Stimulated activated CD8-positive, alpha-beta memory T cell treated with anti-CD3 and anti-CD28 coated beads, Interleukin-15, amount 100 ng/mL, for 1 hour (primary cell): ENCODE measurements around the gene BTBD9.
"Not testable (repeated sequence)": the region's sequence is repeated elsewhere in the genome, so short reads cannot be mapped to it uniquely, and the experiment has no call there.

Experiments used
- DNase-seq: peaks from one replicate; pipeline ENCODE4 v3.0.0-alpha.2; 2020; ENCODE audit warnings: low read depth

The BTBD9 gene

DNA sequence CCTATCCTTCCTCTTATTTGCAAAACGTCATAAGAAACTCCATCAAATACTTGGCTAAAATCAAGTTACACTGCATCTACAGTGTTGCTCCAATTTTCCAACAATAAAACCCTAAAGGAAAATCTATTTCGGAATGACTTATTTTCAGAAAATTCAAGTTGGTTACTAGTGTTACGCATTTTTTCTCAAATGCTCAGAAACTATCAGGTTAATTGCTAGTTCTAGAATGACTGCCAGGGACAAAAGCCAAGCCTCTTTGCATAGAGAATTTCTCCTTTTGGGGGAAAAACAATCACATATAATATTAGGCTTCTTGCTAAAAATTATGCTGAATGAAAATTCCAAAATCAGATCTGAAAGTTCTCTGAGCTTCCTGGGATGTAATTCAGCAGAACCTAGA lies 210.2 kb downstream of the BTBD9 start:
- DNase-seq: no peak

DNA sequence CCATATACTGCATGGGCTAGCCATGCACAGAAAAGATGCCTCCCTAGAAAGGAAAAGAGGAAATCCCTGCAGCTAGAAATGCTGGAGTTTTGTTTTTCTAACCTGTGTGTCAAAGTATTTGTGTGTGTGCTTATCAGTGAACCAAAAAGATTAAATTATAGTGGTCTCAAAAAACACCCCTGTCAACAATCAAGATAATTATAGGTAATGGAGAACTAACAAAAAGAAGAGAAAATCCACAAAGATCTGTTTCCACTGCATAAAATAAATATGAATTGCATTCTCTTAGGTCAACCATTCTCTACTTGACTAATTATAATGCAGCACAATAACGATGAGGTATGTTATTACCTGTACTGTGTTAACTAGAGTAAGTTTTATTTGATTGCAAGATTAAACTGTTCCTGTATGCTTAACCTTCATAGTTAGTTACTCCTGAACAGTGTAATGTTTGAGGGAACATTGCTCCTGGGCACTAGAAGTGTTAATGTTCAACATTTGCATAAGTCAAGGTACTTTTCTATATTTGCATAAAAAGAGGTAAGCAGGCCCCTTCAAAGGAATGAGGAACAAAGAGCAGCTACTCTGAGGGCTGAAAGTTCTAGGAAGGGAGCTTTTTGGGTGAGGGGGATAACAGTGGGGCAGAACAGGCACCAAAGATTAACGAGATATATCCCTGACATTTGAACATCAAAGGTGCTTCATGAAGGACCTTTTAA lies 212.1 kb downstream of the BTBD9 start:
- no peak for DNase-seq

DNA sequence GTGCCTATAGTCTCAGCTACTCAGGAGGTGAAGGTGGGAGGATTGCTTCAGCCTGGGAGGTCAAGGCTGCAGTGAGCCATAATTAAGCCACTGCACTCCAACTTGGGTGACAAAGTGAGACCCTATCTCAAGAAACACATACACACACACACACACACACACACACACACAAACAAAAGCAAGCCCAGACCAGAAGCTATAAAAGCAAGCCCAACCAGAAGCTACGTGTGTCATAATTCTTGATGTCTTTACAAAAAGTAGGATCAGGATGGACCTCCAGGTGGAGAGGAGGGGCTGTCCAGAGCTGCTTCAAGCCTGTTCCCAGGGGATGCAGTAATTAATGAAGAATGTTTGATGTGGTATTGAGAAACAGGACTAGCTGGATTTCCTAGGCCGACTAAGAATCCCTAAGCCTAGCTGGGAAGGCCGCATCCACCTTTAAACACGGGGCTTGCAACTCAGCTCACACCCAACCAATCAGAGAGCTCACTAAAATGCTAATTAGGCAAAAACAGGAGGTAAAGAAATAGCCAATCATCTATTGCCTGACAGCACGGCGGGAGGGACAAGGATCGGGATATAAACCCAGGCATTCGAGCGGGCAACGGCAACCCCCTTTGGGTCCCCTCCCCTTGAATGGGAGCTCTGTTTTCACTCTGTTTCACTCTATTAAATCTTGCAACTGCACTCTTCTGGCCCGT lies 213.8 kb downstream of the BTBD9 start:
- not testable (repeated sequence) for DNase-seq

DNA sequence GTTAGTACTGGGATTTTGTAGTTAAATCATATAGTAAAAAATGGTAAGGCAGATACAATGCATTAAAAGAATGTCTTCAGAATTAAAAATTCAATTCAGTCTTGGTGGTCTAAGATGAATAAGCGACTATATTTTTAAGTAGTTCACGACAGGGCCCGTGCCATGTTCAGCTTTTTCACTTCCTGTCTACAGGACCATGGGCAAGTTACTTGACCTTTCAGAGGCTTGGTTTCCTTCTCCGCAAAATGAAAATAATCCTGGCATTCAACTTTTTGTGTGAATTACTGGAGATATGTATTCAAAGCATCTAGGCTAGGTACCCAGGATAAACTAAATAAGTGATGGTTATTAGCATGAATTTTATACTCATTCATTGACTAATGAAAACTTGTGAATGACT lies 216.0 kb downstream of the BTBD9 start:
- DNase-seq: no peak

DNA sequence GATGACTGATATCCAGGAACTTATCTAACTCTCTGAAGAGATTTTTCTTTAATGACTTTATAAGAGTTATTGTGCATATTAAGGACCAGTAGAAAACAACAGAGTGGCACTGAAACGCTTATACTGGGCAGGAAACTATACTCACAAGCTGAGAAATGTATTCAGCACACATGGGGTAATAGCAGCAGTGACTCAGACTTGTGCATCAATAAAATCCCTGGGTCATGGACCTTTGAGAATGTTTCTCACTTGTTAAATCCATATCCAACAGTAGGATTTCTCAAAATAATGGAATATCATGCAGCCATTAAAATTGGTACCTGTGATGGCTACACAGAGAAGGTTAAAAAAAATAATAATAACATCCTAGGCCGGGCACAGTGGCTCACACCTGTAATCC lies 219.5 kb downstream of the BTBD9 start:
- no peak for DNase-seq

DNA sequence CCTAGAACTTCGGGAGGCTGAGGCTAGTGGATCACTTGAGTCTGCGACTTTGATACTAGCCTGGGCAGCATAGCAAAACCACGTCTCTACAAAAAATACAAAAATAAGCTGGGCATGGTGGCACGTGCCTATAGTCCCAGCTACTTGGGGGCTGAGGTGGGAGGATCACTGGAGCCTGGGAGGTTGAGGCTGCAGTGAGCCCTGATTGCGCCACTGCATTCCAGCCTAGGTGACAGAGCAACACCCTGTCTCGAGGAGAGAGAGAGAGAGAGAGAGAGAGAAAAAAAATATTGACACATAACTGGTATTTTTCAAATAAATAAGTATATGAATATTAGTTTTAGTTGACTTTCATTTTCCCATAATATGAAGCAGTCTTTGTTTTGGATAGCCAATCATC lies 222.2 kb downstream of the BTBD9 start:
- DNase-seq: no peak

DNA sequence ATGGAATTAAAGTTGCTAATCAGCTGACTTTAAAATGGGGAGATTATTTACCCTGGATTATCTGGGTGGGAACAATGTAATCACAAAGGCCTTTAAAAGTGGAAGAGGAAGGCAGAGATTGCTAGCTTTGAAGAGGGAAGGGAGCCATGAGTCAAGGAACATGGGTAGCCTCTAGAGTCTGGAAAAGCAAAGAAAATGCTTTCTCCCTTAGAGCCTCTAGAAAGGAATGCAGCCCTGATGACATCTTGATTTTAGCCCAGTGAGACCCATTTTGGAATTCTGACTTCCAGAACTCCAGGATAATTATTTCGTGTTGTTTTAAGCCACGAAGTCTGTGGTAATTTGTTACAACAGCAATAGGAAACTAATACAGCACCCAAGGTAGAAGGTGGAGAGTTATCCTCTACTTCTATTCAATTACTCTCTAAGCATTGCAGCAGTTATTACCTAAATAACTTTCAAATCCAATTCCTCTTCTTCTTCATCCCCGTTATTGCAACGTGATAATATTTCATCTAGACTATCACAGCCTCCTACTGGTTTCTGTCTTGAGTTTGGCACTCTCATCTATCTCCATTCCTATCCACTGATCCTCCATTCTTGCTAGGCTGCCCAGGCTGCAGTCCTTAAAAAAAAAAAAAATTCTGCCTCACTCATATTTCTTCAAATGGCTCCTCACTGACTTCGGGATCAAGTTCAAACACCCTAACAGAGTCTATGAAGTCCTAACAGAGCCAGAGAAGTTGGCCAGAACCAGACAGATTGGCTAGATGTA lies 224.3 kb downstream of the BTBD9 start:
- DNase-seq: no peak

DNA sequence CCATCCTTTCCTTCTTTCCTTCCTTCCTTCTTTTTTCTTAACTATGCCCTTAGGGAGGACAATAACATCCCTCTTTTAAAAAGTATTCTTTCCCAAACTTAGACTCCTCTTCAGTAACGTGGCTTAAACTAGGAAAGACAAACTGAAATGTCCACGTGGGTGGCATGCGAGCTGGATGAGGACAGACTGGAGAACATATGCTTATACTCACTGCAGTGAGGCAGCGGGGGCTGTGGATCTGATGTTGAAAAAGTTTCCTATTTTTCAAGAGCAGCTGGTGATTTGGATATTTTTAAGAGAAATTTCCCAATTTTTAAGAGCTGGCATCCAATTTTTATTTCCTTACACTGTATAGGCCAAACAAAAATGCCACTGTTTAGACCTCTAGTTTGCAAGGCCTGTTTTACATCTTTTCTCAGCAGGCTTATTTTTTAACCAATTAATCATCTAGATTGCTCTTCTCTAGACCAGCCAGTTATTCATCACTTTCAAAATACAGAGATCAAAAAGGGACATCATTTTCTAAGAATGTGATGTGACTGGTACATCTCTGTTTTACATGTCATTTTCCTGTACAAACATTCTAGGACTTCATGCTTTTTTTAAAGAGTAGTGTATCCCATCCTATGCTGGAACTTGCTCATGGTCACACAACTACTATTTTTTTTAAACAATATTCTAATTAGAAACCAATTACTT lies 226.5 kb downstream of the BTBD9 start:
- DNase-seq: no peak

DNA sequence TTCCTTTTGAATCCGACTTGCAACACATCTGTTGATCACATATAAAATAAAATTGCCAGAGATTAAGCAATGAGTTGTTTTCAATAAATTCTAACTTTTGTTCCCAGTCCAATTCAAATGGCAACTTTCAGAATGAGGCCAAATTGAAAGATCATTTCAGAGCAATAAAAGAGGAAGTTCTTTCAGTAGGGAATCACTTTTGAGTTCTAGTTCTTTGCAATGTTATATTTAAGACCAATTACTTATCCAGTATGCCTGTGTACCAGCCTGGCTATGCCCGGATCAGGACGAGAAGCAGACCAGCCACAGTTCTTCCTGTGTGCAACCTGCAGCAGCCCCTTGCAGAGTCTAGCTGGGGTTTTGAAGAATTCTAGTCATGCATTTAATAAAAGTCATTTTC lies 232.5 kb downstream of the BTBD9 start:
- DNase-seq: no peak

DNA sequence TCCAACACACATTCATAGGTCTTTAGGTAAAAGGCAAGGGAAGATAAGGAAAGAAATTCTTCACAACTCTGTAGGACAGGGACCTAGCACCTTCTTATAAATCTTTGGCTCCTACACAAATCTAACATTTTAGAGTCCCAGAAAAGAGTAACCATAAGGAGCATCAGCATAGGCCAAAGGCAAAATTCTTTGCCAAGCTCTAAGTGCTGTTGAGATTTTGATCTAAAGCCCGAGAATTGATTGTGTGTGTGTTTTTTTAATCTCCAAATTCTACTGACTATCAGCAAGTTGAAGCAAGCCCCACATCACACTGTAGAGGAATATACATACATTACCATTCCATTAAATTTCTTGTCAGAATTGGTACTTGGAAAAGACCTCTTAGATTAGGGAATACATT lies 233.6 kb downstream of the BTBD9 start:
- no peak for DNase-seq

DNA sequence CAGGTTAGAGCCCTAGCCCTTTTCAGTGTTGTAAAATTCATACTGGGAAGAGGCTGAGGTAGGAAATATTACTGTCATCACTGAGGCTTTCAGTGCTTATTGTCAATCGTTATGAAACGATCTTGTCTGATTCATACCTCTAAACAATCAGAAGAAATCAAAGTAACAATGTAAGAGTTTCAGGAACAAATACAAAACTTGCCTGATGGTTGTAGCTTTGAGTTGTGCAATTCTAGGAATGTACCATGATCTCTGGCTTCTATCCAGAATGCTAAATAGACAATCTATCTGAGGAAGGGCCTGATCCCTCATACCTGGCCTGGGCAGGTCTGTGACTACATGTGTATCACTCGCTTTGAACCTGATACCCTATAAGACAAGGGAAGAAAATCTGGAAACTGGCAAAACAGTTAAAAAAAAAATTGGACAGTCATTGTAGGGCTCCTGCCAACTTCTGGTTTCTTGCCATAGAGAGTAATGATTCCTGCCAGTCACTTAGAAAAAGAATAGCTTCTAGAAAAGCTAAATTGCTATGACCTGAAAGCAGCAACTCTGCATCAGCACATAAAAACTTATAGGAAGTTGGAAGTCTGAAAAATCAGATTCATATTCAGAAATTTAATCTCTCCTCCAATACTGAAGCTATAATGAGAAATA lies 234.7 kb downstream of the BTBD9 start:
- no peak for DNase-seq

DNA sequence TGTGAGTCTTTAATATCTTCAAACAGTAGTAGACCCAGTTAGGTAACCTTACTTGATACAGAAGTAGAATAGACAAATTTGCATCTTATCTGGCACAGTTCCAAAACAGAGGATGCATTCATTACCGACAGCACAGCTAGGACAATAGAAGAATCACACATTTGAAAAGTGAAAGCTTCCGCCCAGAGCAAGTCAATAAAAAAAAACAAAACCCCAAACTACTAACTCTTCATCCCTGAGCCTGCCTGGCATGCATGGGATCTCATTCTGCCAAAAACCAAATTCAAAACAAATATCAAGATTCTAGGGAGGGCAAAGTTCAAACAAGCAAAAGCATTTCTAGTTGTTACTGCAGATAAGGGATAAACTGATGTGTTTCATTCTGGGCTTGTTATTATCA lies 235.4 kb downstream of the BTBD9 start:
- no peak for DNase-seq

DNA sequence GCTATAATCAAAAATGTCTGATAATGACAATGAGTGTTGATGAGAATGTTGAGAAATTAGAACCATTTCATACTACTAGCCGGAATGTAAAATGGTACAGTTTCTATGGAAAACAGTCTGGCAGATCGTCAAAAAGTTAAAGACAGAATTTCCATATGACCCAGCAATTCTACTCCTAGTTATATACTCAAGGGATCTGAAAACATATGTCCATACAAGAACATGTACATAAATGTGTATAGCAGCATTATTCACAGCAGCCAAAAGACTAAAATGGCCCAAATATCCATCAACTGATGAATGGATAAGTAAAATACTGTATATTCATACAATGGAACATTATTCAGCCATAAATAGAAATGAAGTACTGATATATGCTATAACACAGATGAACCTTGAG lies 236.2 kb downstream of the BTBD9 start:
- DNase-seq: no peak

DNA sequence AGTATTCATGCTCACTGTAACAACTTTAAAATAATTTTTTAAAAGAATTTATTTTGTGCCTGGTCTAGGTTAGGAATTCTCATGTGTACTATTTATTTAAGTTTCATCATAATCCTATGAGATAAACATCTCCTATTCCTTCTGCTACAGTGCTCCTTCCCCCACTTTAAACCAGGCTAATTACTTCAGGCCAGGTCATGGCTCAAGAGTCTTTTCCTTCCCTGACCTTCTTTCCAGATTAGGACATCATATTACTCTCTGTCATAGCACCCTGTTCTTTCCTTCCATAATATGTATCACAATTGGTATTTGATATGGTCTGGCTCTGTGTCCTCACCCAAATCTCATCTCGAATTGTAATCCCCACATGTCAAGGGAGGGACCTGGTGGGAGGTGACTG lies 239.0 kb downstream of the BTBD9 start:
- DNase-seq: no peak

DNA sequence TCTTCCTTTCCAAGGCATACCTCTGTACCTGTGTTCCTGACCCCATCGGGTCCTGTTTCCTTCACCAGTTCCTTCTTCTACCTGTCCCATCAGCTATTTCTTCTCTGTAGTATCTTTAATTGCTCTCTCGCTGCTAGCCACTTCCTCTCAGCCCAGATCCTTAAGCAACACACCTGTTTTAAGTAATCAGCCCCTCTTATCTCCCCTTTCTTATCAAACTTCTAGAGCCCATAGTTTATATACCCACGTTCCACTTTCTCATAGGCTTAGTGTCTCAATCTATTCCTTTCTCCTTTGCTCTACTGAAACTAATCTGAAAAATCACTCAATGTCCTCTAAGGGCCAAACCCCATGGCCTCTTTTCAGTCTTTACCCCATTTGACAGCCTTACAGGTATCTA lies 239.6 kb downstream of the BTBD9 start:
- no peak for DNase-seq

DNA sequence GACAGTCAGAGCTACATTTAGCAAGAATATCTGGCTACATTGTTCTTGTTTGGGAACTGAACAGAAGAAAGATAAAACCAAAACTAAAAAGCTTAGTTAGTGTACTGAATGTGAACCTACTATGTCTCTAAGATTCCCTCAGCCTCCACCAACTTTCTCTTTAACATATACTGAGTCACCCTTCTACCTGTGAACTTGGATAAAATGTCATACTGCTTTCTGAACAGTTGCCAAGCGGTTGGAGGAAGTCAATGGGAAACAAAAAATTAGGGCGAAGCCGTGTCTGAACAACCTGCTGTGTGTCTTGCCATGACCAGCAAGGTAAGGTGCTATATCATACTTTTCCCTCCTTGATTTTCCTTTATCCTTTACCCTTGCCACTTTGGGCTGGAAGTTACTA lies 243.5 kb downstream of the BTBD9 start:
- DNase-seq: no peak

DNA sequence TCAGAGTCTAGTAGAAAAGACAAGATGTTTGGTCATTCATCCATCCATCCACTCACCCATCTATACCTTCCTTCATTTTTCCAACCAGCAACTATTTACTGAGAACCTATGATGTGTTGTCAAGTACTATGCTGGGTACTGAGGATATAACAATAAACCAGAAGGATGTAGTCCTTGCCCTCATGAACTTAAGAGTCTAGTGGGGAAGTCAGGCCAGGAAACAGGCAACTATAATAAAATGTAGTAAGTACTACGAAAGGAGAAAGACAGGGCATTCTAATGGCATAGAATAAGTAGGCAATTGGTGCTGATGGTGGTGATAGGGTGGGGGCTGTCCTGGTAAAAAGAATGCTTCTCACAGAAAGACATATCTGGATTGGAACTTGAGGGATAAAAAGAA lies 245.7 kb downstream of the BTBD9 start:
- DNase-seq: no peak

DNA sequence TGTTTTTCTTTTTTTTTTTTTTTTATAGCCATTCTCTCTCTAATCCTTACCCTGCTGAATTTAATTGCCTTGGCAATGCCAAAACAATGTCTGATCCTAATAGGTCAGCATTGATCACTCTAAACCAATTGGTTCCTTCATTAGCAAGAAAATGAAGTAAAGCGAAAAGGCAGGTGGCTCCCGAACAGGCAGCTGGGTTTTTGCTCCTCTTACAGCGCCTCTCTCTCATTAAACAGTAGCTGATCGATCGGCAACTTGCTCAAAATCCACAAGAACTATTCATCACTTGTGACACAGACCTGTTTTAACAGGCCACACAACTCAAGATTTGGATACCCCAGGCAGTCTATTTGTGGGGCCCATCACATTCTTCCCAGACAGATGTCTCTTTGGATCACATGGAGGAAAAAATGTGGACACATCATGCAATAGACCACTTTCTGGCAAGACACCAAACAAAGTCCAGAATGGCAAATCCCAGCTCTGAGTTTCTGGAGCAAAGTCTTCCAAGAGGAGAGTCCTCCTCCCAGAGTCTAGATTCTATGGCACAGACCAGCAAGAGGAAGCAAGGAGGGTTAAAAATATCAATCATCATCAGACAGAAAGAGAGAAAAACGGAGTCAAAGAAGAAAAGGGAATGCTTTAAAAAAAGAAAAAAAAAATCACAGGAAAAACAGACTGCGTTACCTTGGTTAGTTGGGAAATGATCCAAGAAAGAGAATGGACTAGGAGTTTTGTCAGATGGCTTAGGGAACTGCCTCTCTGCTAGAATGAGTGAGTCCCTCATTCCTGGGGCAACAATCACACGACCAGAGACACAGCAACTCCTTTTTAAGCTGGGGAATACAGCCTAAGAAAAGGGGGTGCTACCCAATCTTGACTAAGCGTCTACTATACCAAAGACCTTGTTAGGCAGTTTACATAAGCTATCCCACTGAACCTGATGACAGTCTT lies 247.8 kb downstream of the BTBD9 start:
- DNase-seq: no peak

DNA sequence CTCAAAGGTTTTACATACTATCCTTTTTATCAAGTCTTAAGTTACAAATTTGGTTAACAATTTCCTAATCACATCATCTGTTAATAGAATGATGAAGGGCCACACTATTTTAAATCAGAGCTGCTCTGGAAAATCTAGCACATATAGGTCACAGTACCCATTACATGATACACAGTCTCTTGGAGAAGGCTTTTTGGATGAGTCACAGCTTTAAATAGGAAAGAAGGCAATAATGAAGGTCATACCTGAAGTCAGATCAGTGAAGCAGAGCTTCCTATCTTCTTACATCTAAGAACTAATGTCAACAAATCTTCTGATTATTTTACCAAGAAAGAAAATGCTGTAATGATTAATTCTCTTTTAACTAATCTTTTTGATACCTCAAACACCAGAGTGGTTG lies 248.5 kb downstream of the BTBD9 start:
- DNase-seq: no peak

DNA sequence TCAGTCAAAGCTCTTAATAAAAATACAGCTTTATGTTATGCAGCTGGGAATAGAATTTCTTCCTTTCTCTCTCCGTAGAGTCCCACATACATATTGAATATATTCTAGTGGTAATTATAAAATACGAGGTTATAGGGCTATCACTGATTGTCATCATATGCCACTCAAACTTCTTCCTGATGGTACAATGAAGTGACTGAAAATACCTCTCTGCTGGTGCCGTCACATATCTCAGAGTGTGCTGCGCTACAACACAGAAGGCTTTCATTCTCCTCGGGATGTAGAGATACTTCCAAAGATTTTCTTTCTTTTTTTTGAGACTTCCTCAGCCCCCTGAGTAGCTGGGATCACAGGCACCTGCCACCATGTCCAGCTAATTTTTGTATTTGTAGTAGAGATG lies 249.9 kb downstream of the BTBD9 start:
- no peak for DNase-seq

DNA sequence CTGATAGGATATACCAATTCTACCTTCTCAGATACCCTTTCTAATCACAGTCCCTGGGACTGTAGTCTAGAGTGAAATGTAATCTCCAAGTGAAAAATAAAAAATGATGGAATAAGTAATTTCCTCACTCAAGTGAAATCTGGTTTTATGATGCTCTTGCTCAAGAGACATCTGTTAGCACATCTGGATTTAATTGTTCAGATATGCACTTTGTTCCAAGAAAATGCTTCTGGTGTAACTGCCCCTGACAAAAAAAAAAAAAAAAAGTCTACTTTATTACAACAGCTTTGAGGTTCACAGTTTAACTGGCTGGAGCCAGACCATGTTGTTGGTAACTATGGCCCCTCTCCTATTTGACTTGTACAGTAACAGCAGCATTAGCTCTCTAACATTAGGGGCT lies 251.8 kb downstream of the BTBD9 start:
- no peak for DNase-seq
